Measurements from ENCODE around the gene TSKU. TPM values are rescaled to one million over a fixed set of nuclear protein-coding genes. Genes with fewer than 3 reads are reported as not detected.

Gene TSKU
- total RNA-seq, 1 donor from 2014 or later: 57.9 TPM

GRCh38 chr11:76776472-76776871 is 6.7 kb upstream of the TSKU start:
- Histone ChIP-seq H3K9me3 (ENCODE audit: insufficient read depth, low read depth, low read length) (peaks cover 2% of the 10 kb centered on the region), H4K20me1 (ENCODE audit: insufficient read depth, low read length) (no peaks in the 10 kb centered on the region), H3K36me3 (ENCODE audit: insufficient read depth, low read length) (no peaks in the 10 kb centered on the region), H3K4me2 (ENCODE audit: low read length) (no peak overlapping the region), H3K79me2 (ENCODE audit: insufficient read depth, low read length) (no peaks in the 10 kb centered on the region), H3K27ac (ENCODE audit: low read depth, low read length) (no peak overlapping the region), H2AFZ (ENCODE audit: low read depth, low read length) (no peak overlapping the region), H3K4me1 (ENCODE audit: insufficient read depth, low read length) (peaks cover 7% of the 10 kb centered on the region), H3K4me3 (ENCODE audit: insufficient read depth, low read depth, low read length) (no peak overlapping the region), H3K27me3 (ENCODE audit: insufficient read depth, low read length) (no peaks in the 10 kb centered on the region), H3K9ac (ENCODE audit: low read length) (no peak overlapping the region)
- Mint-ChIP-seq H3K36me3 (ENCODE audit: low read depth, unreplicated experiment) (peaks cover 27% of the 10 kb centered on the region), H3K27ac (ENCODE audit: unreplicated experiment) (no peak overlapping the region), H3K4me3 (ENCODE audit: unreplicated experiment) (no peak overlapping the region), H3K27me3 (ENCODE audit: low read depth, unreplicated experiment) (peaks cover 6% of the 10 kb centered on the region), H3K4me1 (ENCODE audit: low read depth, unreplicated experiment) (peaks cover 14% of the 10 kb centered on the region), H3K9me3 (ENCODE audit: unreplicated experiment) (peaks cover 30% of the 10 kb centered on the region)
- TF ChIP-seq CTCF (IDR thresholded peaks at IDR 0.05; ENCODE audit: insufficient read depth, low read depth, low read length) (no peak), EZH2 (IDR thresholded peaks at IDR 0.05; ENCODE audit: insufficient read depth, low read length) (no peak)
- FAIRE-seq: no peak
- no peak for DNase-seq (ENCODE audit: low read depth)

- H3K4me3 ChIP-seq (ENCODE audit: insufficient read depth, low read depth, low read length): no peak overlapping the region
- H3K36me3 ChIP-seq (ENCODE audit: insufficient read depth, low read length): no peaks in the 10 kb centered on the region
- Mint-ChIP-seq H3K27ac (ENCODE audit: unreplicated experiment) (no peak overlapping the region), H3K4me1 (ENCODE audit: low read depth, unreplicated experiment) (peaks cover 6% of the 10 kb centered on the region), H3K27me3 (ENCODE audit: low read depth, unreplicated experiment) (peaks cover 6% of the 10 kb centered on the region), H3K9me3 (ENCODE audit: unreplicated experiment) (peaks cover 30% of the 10 kb centered on the region), H3K36me3 (ENCODE audit: low read depth, unreplicated experiment) (peaks cover 27% of the 10 kb centered on the region), H3K4me3 (ENCODE audit: unreplicated experiment) (no peak overlapping the region)
- H3K4me2 ChIP-seq (ENCODE audit: low read length): no peak overlapping the region
- no peaks in the 10 kb centered on the region for H3K79me2 ChIP-seq (ENCODE audit: insufficient read depth, low read length)
- no peaks in the 10 kb centered on the region for H3K27me3 ChIP-seq (ENCODE audit: insufficient read depth, low read length)
- DNase-seq (ENCODE audit: low read depth): no peak
- no peak overlapping the region for H3K9ac ChIP-seq (ENCODE audit: low read length)
- H3K27ac ChIP-seq (ENCODE audit: low read depth, low read length): no peak overlapping the region
- H3K9me3 ChIP-seq (ENCODE audit: insufficient read depth, low read depth, low read length): peaks cover 2% of the 10 kb centered on the region
- H4K20me1 ChIP-seq (ENCODE audit: insufficient read depth, low read length): no peaks in the 10 kb centered on the region
- no peak overlapping the region for H2AFZ ChIP-seq (ENCODE audit: low read depth, low read length)
- peaks cover 2% of the 10 kb centered on the region for H3K4me1 ChIP-seq (ENCODE audit: insufficient read depth, low read length)
- TF ChIP-seq CTCF (IDR thresholded peaks at IDR 0.05; ENCODE audit: insufficient read depth, low read depth, low read length): no peak
- FAIRE-seq: no peak
Measured at GRCh38 chr11:76777305-76777704, 5.9 kb upstream of the TSKU start.

GRCh38 chr11:76777876-76778275 is 5.3 kb upstream of the TSKU start:
- Histone ChIP-seq H3K9me3 (ENCODE audit: insufficient read depth, low read depth, low read length) (peaks cover 2% of the 10 kb centered on the region), H3K79me2 (ENCODE audit: insufficient read depth, low read length) (no peaks in the 10 kb centered on the region), H3K9ac (ENCODE audit: low read length) (no peak overlapping the region), H3K36me3 (ENCODE audit: insufficient read depth, low read length) (no peaks in the 10 kb centered on the region), H3K27me3 (ENCODE audit: insufficient read depth, low read length) (no peaks in the 10 kb centered on the region), H3K4me2 (ENCODE audit: low read length) (no peak overlapping the region), H3K4me3 (ENCODE audit: insufficient read depth, low read depth, low read length) (no peak overlapping the region), H2AFZ (ENCODE audit: low read depth, low read length) (no peak overlapping the region), H3K4me1 (ENCODE audit: insufficient read depth, low read length) (peaks cover 5% of the 10 kb centered on the region), H3K27ac (ENCODE audit: low read depth, low read length) (no peak overlapping the region), H4K20me1 (ENCODE audit: insufficient read depth, low read length) (no peaks in the 10 kb centered on the region)
- peaks cover 6% of the 10 kb centered on the region for H3K27me3 Mint-ChIP-seq (ENCODE audit: low read depth, unreplicated experiment)
- FAIRE-seq (no peak), DNase-seq (ENCODE audit: low read depth) (no peak)
- no peak overlapping the region for H3K27ac Mint-ChIP-seq (ENCODE audit: unreplicated experiment)
- H3K4me3 Mint-ChIP-seq (ENCODE audit: unreplicated experiment): no peak overlapping the region
- H3K9me3 Mint-ChIP-seq (ENCODE audit: unreplicated experiment): peaks cover 30% of the 10 kb centered on the region
- TF ChIP-seq CTCF (IDR thresholded peaks at IDR 0.05; ENCODE audit: insufficient read depth, low read depth, low read length) (no peak), EZH2 (IDR thresholded peaks at IDR 0.05; ENCODE audit: insufficient read depth, low read length) (no peak)
- peaks cover 27% of the 10 kb centered on the region for H3K36me3 Mint-ChIP-seq (ENCODE audit: low read depth, unreplicated experiment)
- peaks cover 4% of the 10 kb centered on the region for H3K4me1 Mint-ChIP-seq (ENCODE audit: low read depth, unreplicated experiment)
